H1 (cell line): ENCODE measurements around the gene SLC35B4. TPM values are rescaled to one million over a fixed set of nuclear protein-coding genes. Genes with fewer than 3 reads are reported as not detected.

Experiments used
- CTCF ChIA-PET: fragments of 300-600 bp; sonication (Branson Sonifier 250); formaldehyde crosslinking; loops from one replicate; lab custom pipeline; 2021; ENCODE audit not compliant: partially characterized antibody; lab: Charles Lee
- POLR2A ChIA-PET: fragments of 300-600 bp; sonication (Branson Sonifier 250); formaldehyde crosslinking; loops from one replicate; lab custom pipeline; 2021; ENCODE audit warnings: inconsistent platforms; ENCODE audit not compliant: partially characterized antibody; lab: Charles Lee
- DNase-seq, 2 experiments: peaks; one replicate each; pipeline versions ENCODE4 v3.0.0 to v3.0.0-alpha.2; 2010 to 2022; ENCODE audit warnings: low spot score in 2 of 2, low read depth in 1 of 2, mixed read lengths in 1 of 2
- FAIRE-seq: peaks from 2 replicates; lab custom pipeline; 2011; peaks lifted over from hg19 to GRCh38; lab: Jason Lieb, UNC
- H2AFZ ChIP-seq: 2 replicates; pipeline ENCODE4 v1.8.1; 2012; ENCODE audit warnings: low read length, inconsistent platforms
- H2AK5ac ChIP-seq: 2 replicates; pipeline ENCODE4 v1.6.1; 2013; ENCODE audit warnings: low read depth, low read length
- H2BK120ac ChIP-seq: replicated peaks from 2 replicates; pipeline ENCODE3; 2013; ENCODE audit warnings: low read depth, low read length, inconsistent platforms
- H2BK12ac ChIP-seq: 2 replicates; pipeline ENCODE4 v1.6.1; 2013; ENCODE audit warnings: low read depth, low read length
- H2BK15ac ChIP-seq: 2 replicates; pipeline ENCODE4 v1.6.1; 2013; ENCODE audit warnings: low read length
- H2BK20ac ChIP-seq: 2 replicates; pipeline ENCODE4 v1.6.1; 2013; ENCODE audit warnings: low read length
- H2BK5ac ChIP-seq: 2 replicates; pipeline ENCODE4 v1.6.1; 2013; ENCODE audit warnings: low read depth, low read length
- H3K14ac ChIP-seq: 2 replicates; pipeline ENCODE4 v1.6.1; 2013; ENCODE audit warnings: inconsistent platforms; ENCODE audit not compliant: insufficient read length
- H3K18ac ChIP-seq: 2 replicates; pipeline ENCODE4 v1.6.1; 2013; ENCODE audit warnings: low read length; ENCODE audit errors: extremely low read depth
- H3K23ac ChIP-seq: 2 replicates; pipeline ENCODE4 v1.6.1; 2013; ENCODE audit warnings: inconsistent platforms; ENCODE audit not compliant: insufficient read length
- H3K23me2 ChIP-seq: 2 replicates; pipeline ENCODE4 v1.6.1; 2013; ENCODE audit warnings: low read depth, low read length
- H3K27ac ChIP-seq: 2 replicates; pipeline ENCODE4 v1.6.1; 2011; ENCODE audit warnings: low read depth, low read length, inconsistent platforms
- H3K27me3 ChIP-seq, 4 experiments: replicated peaks in 1 of 4; 1 replicate in 1 of 4; 2 replicates in 3 of 4; pipeline versions ENCODE4 v1.6.1 to v1.8.1; 2011 to 2013; ENCODE audit warnings: low read length in 3 of 4, mild to moderate bottlenecking in 3 of 4, inconsistent platforms in 2 of 4, mixed read lengths in 2 of 4, moderate library complexity in 1 of 4; ENCODE audit not compliant: control insufficient read depth in 3 of 4, insufficient read depth in 3 of 4; ENCODE audit errors: extremely low read depth in 1 of 4
- H3K36me3 ChIP-seq, 4 experiments: 2 replicates each; pipeline versions ENCODE4 v1.6.1 to v1.8.1; 2011 to 2013; ENCODE audit warnings: mild to moderate bottlenecking in 4 of 4, low read length in 3 of 4, moderate library complexity in 2 of 4, control low read depth in 1 of 4, inconsistent platforms in 1 of 4; ENCODE audit not compliant: insufficient read depth in 4 of 4, control insufficient read depth in 2 of 4
- H3K4ac ChIP-seq: replicated peaks from 2 replicates; pipeline ENCODE3; 2013; ENCODE audit warnings: low read length, low read depth, mixed read lengths, inconsistent platforms; ENCODE audit not compliant: insufficient read length
- H3K4me1 ChIP-seq, 4 experiments: replicated peaks in 1 of 4; 1 replicate in 1 of 4; 2 replicates in 3 of 4; pipeline versions ENCODE4 v1.6.1 to v1.8.1; 2011 to 2013; ENCODE audit warnings: low read length in 3 of 4, inconsistent platforms in 2 of 4, mixed read lengths in 1 of 4; ENCODE audit not compliant: insufficient read depth in 4 of 4, control insufficient read depth in 3 of 4
- H3K4me2 ChIP-seq, 2 experiments: 2 replicates each; pipeline versions ENCODE4 v1.6.1 to v1.8.1; 2011 to 2013; ENCODE audit warnings: low read depth in 2 of 2, low read length in 2 of 2, control low read depth in 1 of 2, inconsistent platforms in 1 of 2, mild to moderate bottlenecking in 1 of 2; ENCODE audit not compliant: insufficient read depth in 1 of 2
- H3K4me3 ChIP-seq, 4 experiments: fragments of 200-600, 300-600 bp in 1 of 4; sonication (generic), shearing (Covaris generic), sonication (Bioruptor Twin) in 1 of 4; 2 replicates each; pipeline versions ENCODE4 v1.5.1 to v1.8.1; 2011 to 2016; ENCODE audit warnings: low read length in 4 of 4, low read depth in 3 of 4, control low read depth in 2 of 4, inconsistent platforms in 2 of 4, mild to moderate bottlenecking in 2 of 4, mixed read lengths in 1 of 4, moderate library complexity in 1 of 4; ENCODE audit not compliant: insufficient read depth in 2 of 4; ENCODE audit errors: extremely low read depth in 1 of 4
- H3K56ac ChIP-seq: replicated peaks from 2 replicates; pipeline ENCODE3; 2013; ENCODE audit warnings: low read depth, mild to moderate bottlenecking, mixed read lengths, low read length, inconsistent platforms; ENCODE audit not compliant: insufficient read length
- H3K79me1 ChIP-seq: 2 replicates; pipeline ENCODE4 v1.6.1; 2013; ENCODE audit warnings: low read depth, low read length, control low read depth
- H3K79me2 ChIP-seq, 2 experiments: 2 replicates each; pipeline versions ENCODE4 v1.6.1 to v1.8.1; 2012 to 2013; ENCODE audit warnings: low read length in 2 of 2, mild to moderate bottlenecking in 2 of 2, inconsistent platforms in 1 of 2; ENCODE audit not compliant: insufficient read depth in 2 of 2, control insufficient read depth in 1 of 2
- H3K9ac ChIP-seq, 4 experiments: replicated peaks in 1 of 4; 1 replicate in 1 of 4; 2 replicates in 3 of 4; pipeline versions ENCODE4 v1.6.1 to v1.8.1; 2011 to 2013; ENCODE audit warnings: low read depth in 3 of 4, low read length in 3 of 4, control low read depth in 2 of 4, mild to moderate bottlenecking in 2 of 4, moderate library complexity in 2 of 4, inconsistent platforms in 1 of 4; ENCODE audit errors: extremely low read depth in 1 of 4
- H3K9me3 ChIP-seq, 2 experiments: 2 replicates each; pipeline versions ENCODE4 v1.6.1 to v1.8.1; 2012 to 2013; ENCODE audit warnings: mild to moderate bottlenecking in 2 of 2, moderate library complexity in 2 of 2, control low read depth in 1 of 2, inconsistent platforms in 1 of 2, low read depth in 1 of 2, low read length in 1 of 2, mixed read lengths in 1 of 2; ENCODE audit not compliant: insufficient read depth in 2 of 2
- H4K20me1 ChIP-seq, 2 experiments: replicated peaks in 1 of 2; 2 replicates each; pipeline versions ENCODE3 to v1.8.1; 2011 to 2013; ENCODE audit warnings: inconsistent platforms in 2 of 2, low read length in 2 of 2, mild to moderate bottlenecking in 1 of 2; ENCODE audit not compliant: insufficient read depth in 2 of 2, control insufficient read depth in 1 of 2
- H4K5ac ChIP-seq: 2 replicates; pipeline ENCODE4 v1.6.1; 2013; ENCODE audit warnings: low read length, low read depth, mixed read lengths, inconsistent platforms; ENCODE audit not compliant: insufficient read length
- H4K8ac ChIP-seq: 2 replicates; pipeline ENCODE4 v1.8.0; 2013; ENCODE audit warnings: mild to moderate bottlenecking, moderate library complexity, low read length, inconsistent platforms; ENCODE audit not compliant: insufficient read depth; ENCODE audit errors: extremely low read depth
- H4K91ac ChIP-seq: replicated peaks from 2 replicates; pipeline ENCODE3; 2013; ENCODE audit warnings: low read length, mixed read lengths, inconsistent platforms; ENCODE audit not compliant: insufficient read length
- BRCA1 ChIP-seq: IDR thresholded peaks from 2 replicates; pipeline ENCODE4 v1.6.1; 2012; ENCODE audit warnings: low read depth, low read length, improper control_type of control experiment
- CBX8 ChIP-seq: fragments of 300-800, 300-1000 bp; sonication (generic); IDR thresholded peaks from 2 replicates; pipeline ENCODE4 v1.7.1; 2016; ENCODE audit warnings: low read depth, low read length, borderline replicate concordance
- EP300 ChIP-seq, 2 experiments: IDR thresholded peaks; 1 replicate in 1 of 2; 2 replicates in 1 of 2; pipeline ENCODE4 v1.6.1; 2011 to 2012; ENCODE audit warnings: low read depth in 2 of 2, low read length in 2 of 2, mild to moderate bottlenecking in 2 of 2, borderline replicate concordance in 1 of 2, inconsistent platforms in 1 of 2, moderate library complexity in 1 of 2
- GABPA ChIP-seq: IDR thresholded peaks from 2 replicates; pipeline ENCODE4 v1.6.1; 2011; ENCODE audit warnings: mild to moderate bottlenecking, low read length, moderate library complexity, borderline replicate concordance; ENCODE audit not compliant: insufficient read depth
- HDAC6 ChIP-seq: IDR thresholded peaks from one replicate; pipeline ENCODE4 v1.7.1; 2012; ENCODE audit warnings: low read depth, mild to moderate bottlenecking, inconsistent platforms, low read length, moderate library complexity
- JUN ChIP-seq: IDR thresholded peaks from 2 replicates; pipeline ENCODE4 v1.6.1; 2011; ENCODE audit warnings: low read depth, mild to moderate bottlenecking, improper control_type of control experiment, low read length
- SIN3A ChIP-seq, 2 experiments: IDR thresholded peaks in 1 of 2; conservative IDR thresholded peaks in 1 of 2; 2 replicates each; pipeline ENCODE4 v1.6.1; 2011 to 2012; ENCODE audit warnings: low read length in 2 of 2, improper control_type of control experiment in 1 of 2, low read depth in 1 of 2, mild to moderate bottlenecking in 1 of 2
- SIRT6 ChIP-seq: IDR thresholded peaks from one replicate; pipeline ENCODE4 v1.7.1; 2012; ENCODE audit warnings: low read length, inconsistent platforms
- SP2 ChIP-seq: IDR thresholded peaks from 2 replicates; pipeline ENCODE4 v1.6.1; 2012; ENCODE audit warnings: mild to moderate bottlenecking, low read length, inconsistent platforms
- TCF12 ChIP-seq: IDR thresholded peaks from 2 replicates; pipeline ENCODE4 v1.6.1; 2011; ENCODE audit warnings: low read depth, mild to moderate bottlenecking, low read length
- YY1 ChIP-seq: IDR thresholded peaks from 2 replicates; pipeline ENCODE4 v1.6.1; 2011; ENCODE audit warnings: low read depth, mild to moderate bottlenecking, low read length
- ZNF274 ChIP-seq: IDR thresholded peaks from 2 replicates; pipeline ENCODE4 v1.7.0; 2012; ENCODE audit warnings: low read length, borderline replicate concordance; ENCODE audit errors: extremely low read depth
- polyA plus RNA-seq, 7 experiments: library from polyadenylated mRNA; depleted of rRNA in 3 of 7; stranded (reverse) in 5 of 7; unstranded in 2 of 7; fragments of >200 nt in 5 of 7; fragments of 200-250 nt in 2 of 7; gene quantifications; 1 replicate in 5 of 7; 2 replicates in 1 of 7; 4 replicates in 1 of 7; pipeline versions ENCODE4 v1.2.1 to v1.2.3, GENCODE V29; 2011 to 2013; ENCODE audit warnings: missing spikeins in 2 of 7, mixed read lengths in 2 of 7
- total RNA-seq: library from RNA; stranded (reverse); fragmentation: NEBNext Ultra II Directional; extraction: Animal tissue kit (Norgen Biotek cat#: 25700); gene quantifications from 2 replicates; pipeline ENCODE4 v1.2.1, GENCODE V29; 2021
- TF ChIP-seq, protein P1 (sequence below), 3 experiments: IDR thresholded peaks; 1 replicate in 2 of 3; 2 replicates in 1 of 3; pipeline versions ENCODE4 v1.5.1 to v1.6.1; 2011; ENCODE audit warnings: low read length in 3 of 3, mild to moderate bottlenecking in 3 of 3, inconsistent platforms in 2 of 3, low read depth in 1 of 3, moderate library complexity in 1 of 3; ENCODE audit not compliant: insufficient read depth in 1 of 3; ENCODE audit errors: control extremely low read depth in 1 of 3

Gene SLC35B4
- total and polyA plus RNA-seq, 2 of the 8 experiments (the other 6 are each of a cell fraction or from before 2014, with no cell fraction given), result 28.9 to 34.6 TPM

DNA sequence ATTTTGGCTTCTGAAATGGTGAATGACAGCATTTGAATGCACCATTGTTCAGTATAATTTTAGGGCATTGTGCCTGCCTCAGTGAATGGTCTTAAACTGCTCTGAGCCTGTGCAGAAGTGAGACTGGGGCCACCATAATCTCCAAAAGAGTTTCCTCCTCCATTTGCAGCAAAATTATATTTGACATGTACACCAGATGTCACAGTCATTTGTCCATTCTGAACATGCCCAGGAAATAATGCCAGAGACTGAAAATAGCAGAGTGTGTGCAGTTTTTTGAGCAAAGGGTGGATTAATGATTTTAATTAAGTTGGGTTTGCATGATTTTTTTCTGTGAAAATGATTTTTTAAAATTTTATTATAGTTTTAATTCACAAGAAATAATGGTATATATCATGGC is 26.4 kb upstream of the SLC35B4 start:
- H3K14ac ChIP-seq, result no peak overlapping the region
- no peak overlapping the region for H3K23ac ChIP-seq
- no peaks in the 10 kb centered on the region for H3K9me3 ChIP-seq
- H2BK20ac ChIP-seq, result no peak overlapping the region
- H3K23me2 ChIP-seq, result peaks cover 2% of the 10 kb centered on the region; the same call in 1 of the 2 replicates
- no peak overlapping the region for H4K91ac ChIP-seq
- H4K5ac ChIP-seq, result no peak overlapping the region
- H3K9ac ChIP-seq, result no peak overlapping the region
- FAIRE-seq, result no peak
- no peak overlapping the region for H3K4me2 ChIP-seq
- no peak overlapping the region for H3K18ac ChIP-seq
- no peak for TF ChIP-seq TCF12
- no peak for TF ChIP-seq SIRT6
- TF ChIP-seq GABPA, result no peak
- no peak for TF ChIP-seq EP300 (IDR thresholded peaks at IDR 0.05; ENCODE audit: borderline replicate concordance in 1 of 2, low read depth in 2 of 2, low read length in 2 of 2)
- no peak for TF ChIP-seq SP2
- TF ChIP-seq JUN, result no peak
- TF ChIP-seq YY1, result no peak
- TF ChIP-seq CBX8, result no peak
- TF ChIP-seq BRCA1, result no peak
- no peak for TF ChIP-seq SIN3A (conservative IDR thresholded peaks at IDR 0.05 in 1 of 2, IDR thresholded peaks at IDR 0.05 in 1 of 2; ENCODE audit: low read depth in 1 of 2, low read length in 2 of 2)
- no peak for TF ChIP-seq HDAC6
- TF ChIP-seq, protein P1, sequence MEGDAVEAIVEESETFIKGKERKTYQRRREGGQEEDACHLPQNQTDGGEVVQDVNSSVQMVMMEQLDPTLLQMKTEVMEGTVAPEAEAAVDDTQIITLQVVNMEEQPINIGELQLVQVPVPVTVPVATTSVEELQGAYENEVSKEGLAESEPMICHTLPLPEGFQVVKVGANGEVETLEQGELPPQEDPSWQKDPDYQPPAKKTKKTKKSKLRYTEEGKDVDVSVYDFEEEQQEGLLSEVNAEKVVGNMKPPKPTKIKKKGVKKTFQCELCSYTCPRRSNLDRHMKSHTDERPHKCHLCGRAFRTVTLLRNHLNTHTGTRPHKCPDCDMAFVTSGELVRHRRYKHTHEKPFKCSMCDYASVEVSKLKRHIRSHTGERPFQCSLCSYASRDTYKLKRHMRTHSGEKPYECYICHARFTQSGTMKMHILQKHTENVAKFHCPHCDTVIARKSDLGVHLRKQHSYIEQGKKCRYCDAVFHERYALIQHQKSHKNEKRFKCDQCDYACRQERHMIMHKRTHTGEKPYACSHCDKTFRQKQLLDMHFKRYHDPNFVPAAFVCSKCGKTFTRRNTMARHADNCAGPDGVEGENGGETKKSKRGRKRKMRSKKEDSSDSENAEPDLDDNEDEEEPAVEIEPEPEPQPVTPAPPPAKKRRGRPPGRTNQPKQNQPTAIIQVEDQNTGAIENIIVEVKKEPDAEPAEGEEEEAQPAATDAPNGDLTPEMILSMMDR (IDR thresholded peaks at IDR 0.05; ENCODE audit: control extremely low read depth in 1 of 3, insufficient read depth in 1 of 3, low read depth in 1 of 3, low read length in 3 of 3), result no peak
- no peak for TF ChIP-seq ZNF274
- H3K27ac ChIP-seq, result no peak overlapping the region
- no peaks in the 10 kb centered on the region for H3K79me2 ChIP-seq
- no peaks in the 10 kb centered on the region for H3K79me1 ChIP-seq
- H3K4ac ChIP-seq, result no peak overlapping the region
- H3K4me1 ChIP-seq, result no peaks in the 10 kb centered on the region
- no peaks in the 10 kb centered on the region for H3K36me3 ChIP-seq
- no peak for DNase-seq
- ChIA-PET CTCF (interaction anchor here (1.0 to 2.5 kb wide), 3 partner anchors 15 to 204 kb away, joined by 3 to 13 read pairs (median 5); no protein-coding TSS in a partner anchor), POLR2A (interaction anchor here (0.6 kb wide), 1 partner anchor 482 kb away, joined by 3 read pairs; no protein-coding TSS in a partner anchor)
- no peak overlapping the region for H3K4me3 ChIP-seq
- no peak overlapping the region for H2AK5ac ChIP-seq
- H2BK120ac ChIP-seq, result no peak overlapping the region
- H4K8ac ChIP-seq, result no peak overlapping the region
- H3K27me3 ChIP-seq, result no peaks in the 10 kb centered on the region
- H2BK5ac ChIP-seq, result no peak overlapping the region
- H2BK15ac ChIP-seq, result no peak overlapping the region
- H4K20me1 ChIP-seq, result no peaks in the 10 kb centered on the region
- no peak overlapping the region for H2AFZ ChIP-seq
- no peak overlapping the region for H2BK12ac ChIP-seq
- H3K56ac ChIP-seq, result no peak overlapping the region
